Hematopoietic multipotent progenitor cell treated with erythropoietin and hydrocortisone succinate and interleukin-3 and kit ligand, for 17 days (in vitro differentiated cells): ENCODE measurements around the gene NOS1AP.
"Not testable (repeated sequence)": the region's sequence is repeated elsewhere in the genome, so short reads cannot be mapped to it uniquely, and the experiment has no call there.

ENCODE experiments used
- DNase-seq: peaks from one replicate; pipeline ENCODE4 v3.0.0-alpha.2; 2015; ENCODE audit warnings: low spot score

NOS1AP gene

GRCh38 chr1:162336621-162337285, 267.3 kb downstream of the NOS1AP start:
- no peak for DNase-seq

GRCh38 chr1:162342452-162342983, 273.0 kb downstream of the NOS1AP start:
- DNase-seq, result no peak

GRCh38 chr1:162343470-162343869, 274.0 kb downstream of the NOS1AP start:
- DNase-seq, result no peak

GRCh38 chr1:162347281-162347680, 277.8 kb downstream of the NOS1AP start:
- no peak for DNase-seq

GRCh38 chr1:162349635-162350330, 280.3 kb downstream of the NOS1AP start:
- DNase-seq, result no peak

GRCh38 chr1:162351246-162351842, 281.9 kb downstream of the NOS1AP start:
- no peak for DNase-seq

GRCh38 chr1:162351874-162352273, 282.4 kb downstream of the NOS1AP start:
- DNase-seq, result not testable (repeated sequence)

- no peak for DNase-seq
These were observed 283.6 kb downstream of the NOS1AP start for GRCh38 chr1:162353078-162353477.

- DNase-seq, result no peak
These were observed 284.2 kb downstream of the NOS1AP start for GRCh38 chr1:162353702-162354101.

- peak; percentile 15 for DNase-seq
These were observed 288.3 kb downstream of the NOS1AP start for GRCh38 chr1:162357681-162358266.

GRCh38 chr1:162358928-162359327, 289.4 kb downstream of the NOS1AP start:
- DNase-seq, result no peak

- DNase-seq, result no peak
These were observed 290.2 kb downstream of the NOS1AP start for GRCh38 chr1:162359523-162360236.

GRCh38 chr1:162360237-162360873, 290.9 kb downstream of the NOS1AP start:
- DNase-seq, result no peak

- no peak for DNase-seq
These were observed 291.4 kb downstream of the NOS1AP start for GRCh38 chr1:162360874-162361260.

- no peak for DNase-seq
These were observed 291.9 kb downstream of the NOS1AP start for GRCh38 chr1:162361349-162361748.

- no peak for DNase-seq
These were observed 294.3 kb downstream of the NOS1AP start for GRCh38 chr1:162363823-162364222.

GRCh38 chr1:162364498-162364897, 295.0 kb downstream of the NOS1AP start:
- DNase-seq, result no peak

GRCh38 chr1:162365284-162366020, 296.0 kb downstream of the NOS1AP start:
- no peak for DNase-seq

- no peak for DNase-seq
These were observed 296.7 kb downstream of the NOS1AP start for GRCh38 chr1:162366149-162366548.

- no peak for DNase-seq
These were observed 297.2 kb downstream of the NOS1AP start for GRCh38 chr1:162366671-162367070.

GRCh38 chr1:162367073-162367472, 297.6 kb downstream of the NOS1AP start:
- DNase-seq, result no peak
